ENCODE results near the gene RNF113B.

RNF113B gene

GRCh38 chr13:98129059-98129746 lies 47.9 kb downstream of the RNF113B start:
- DNase-seq (ENCODE audit: low spot score in 2 of 2): no peak
- no peak overlapping the region for H3K4me3 ChIP-seq
- peaks cover 13% of the 10 kb centered on the region for H3K27me3 ChIP-seq (ENCODE audit: low read depth)
- in situ Hi-C loops (cut with MboI; ENCODE audit: low sequenced_read_pairs): loop anchor here (25.0 kb wide), 1 partner anchor 558 kb away; no protein-coding TSS in a partner anchor
- no peaks in the 10 kb centered on the region for H3K36me3 ChIP-seq (replicated peaks)
- H3K9me3 ChIP-seq: no peaks in the 10 kb centered on the region; the same call in 1 of the 2 replicates
- peaks cover 11% of the 10 kb centered on the region for H3K4me1 ChIP-seq

All from HAP-1 (cell line).